G401 (cell line): ENCODE results near the gene STK11. TPM values are rescaled to one million over a fixed set of nuclear protein-coding genes. Genes with fewer than 3 reads are reported as not detected.

ENCODE experiments used
- DNase-seq: peaks from one replicate; pipeline ENCODE4 v3.0.0-alpha.2; 2015; ENCODE audit warnings: low spot score
- in situ Hi-C: cut with HindIII; loops from 2 replicates; pipeline ENCODE4 v1.10.0; 2016; ENCODE audit warnings: low sequenced_read_pairs, mixed read lengths
- total RNA-seq: library from RNA; depleted of rRNA; stranded (reverse); fragments of >200 nt; shearing (Covaris generic); gene quantifications from 2 replicates; pipeline ENCODE4 v1.2.3, GENCODE V29; 2014

STK11 gene
- total RNA-seq, 1 experiment from 2014 or later = 83.6 TPM

- no peak for DNase-seq
- in situ Hi-C loops = no loop called here
Observed at GRCh38 chr19:1222394-1222793, 16.8 kb downstream of the STK11 start.

- DNase-seq = no peak
- in situ Hi-C loops = no loop called here
Observed at GRCh38 chr19:1223018-1223855, 17.7 kb downstream of the STK11 start.

- in situ Hi-C loops = no loop called here
- peak; percentile 0 for DNase-seq
Observed at GRCh38 chr19:1224047-1224825, 18.7 kb downstream of the STK11 start.

GRCh38 chr19:1224847-1225246, 19.3 kb downstream of the STK11 start:
- in situ Hi-C loops = no loop called here
- DNase-seq = no peak

- DNase-seq = no peak
- in situ Hi-C loops = no loop called here
Observed at GRCh38 chr19:1225440-1226226, 20.1 kb downstream of the STK11 start.

GRCh38 chr19:1226227-1226518, 20.6 kb downstream of the STK11 start:
- DNase-seq = no peak
- in situ Hi-C loops = no loop called here

GRCh38 chr19:1226522-1227303, 21.1 kb downstream of the STK11 start:
- DNase-seq = no peak
- in situ Hi-C loops = no loop called here

- no peak for DNase-seq
- in situ Hi-C loops = no loop called here
Observed at GRCh38 chr19:1227304-1228054, 21.9 kb downstream of the STK11 start.

GRCh38 chr19:1228161-1228957, 22.8 kb downstream of the STK11 start:
- in situ Hi-C loops = no loop called here

GRCh38 chr19:1229056-1229923, 23.7 kb downstream of the STK11 start:
- in situ Hi-C loops = no loop called here
- no peak for DNase-seq

More at GRCh38 chr19:1228161-1228957, 22.8 kb downstream of the STK11 start:
- no peak for DNase-seq

- DNase-seq = no peak
- in situ Hi-C loops = no loop called here
Observed at GRCh38 chr19:1229924-1230782, 24.6 kb downstream of the STK11 start.

GRCh38 chr19:1230783-1231489, 25.4 kb downstream of the STK11 start:
- no peak for DNase-seq

GRCh38 chr19:1231729-1232637, 26.4 kb downstream of the STK11 start:
- DNase-seq = no peak
- in situ Hi-C loops = no loop called here

More at GRCh38 chr19:1230783-1231489, 25.4 kb downstream of the STK11 start:
- in situ Hi-C loops = no loop called here

- no peak for DNase-seq
- in situ Hi-C loops = no loop called here
Observed at GRCh38 chr19:1232652-1233072, 27.1 kb downstream of the STK11 start.
